Iris pigment epithelial cell (primary cell): ENCODE measurements around the gene FTCD.
"Not testable (repeated sequence)": the region's sequence is repeated elsewhere in the genome, so short reads cannot be mapped to it uniquely, and the experiment has no call there.

ENCODE experiments used
- DNase-seq: peaks from one replicate; pipeline ENCODE4 v3.0.0-alpha.2; 2011; ENCODE audit warnings: low read depth

The FTCD gene

DNA sequence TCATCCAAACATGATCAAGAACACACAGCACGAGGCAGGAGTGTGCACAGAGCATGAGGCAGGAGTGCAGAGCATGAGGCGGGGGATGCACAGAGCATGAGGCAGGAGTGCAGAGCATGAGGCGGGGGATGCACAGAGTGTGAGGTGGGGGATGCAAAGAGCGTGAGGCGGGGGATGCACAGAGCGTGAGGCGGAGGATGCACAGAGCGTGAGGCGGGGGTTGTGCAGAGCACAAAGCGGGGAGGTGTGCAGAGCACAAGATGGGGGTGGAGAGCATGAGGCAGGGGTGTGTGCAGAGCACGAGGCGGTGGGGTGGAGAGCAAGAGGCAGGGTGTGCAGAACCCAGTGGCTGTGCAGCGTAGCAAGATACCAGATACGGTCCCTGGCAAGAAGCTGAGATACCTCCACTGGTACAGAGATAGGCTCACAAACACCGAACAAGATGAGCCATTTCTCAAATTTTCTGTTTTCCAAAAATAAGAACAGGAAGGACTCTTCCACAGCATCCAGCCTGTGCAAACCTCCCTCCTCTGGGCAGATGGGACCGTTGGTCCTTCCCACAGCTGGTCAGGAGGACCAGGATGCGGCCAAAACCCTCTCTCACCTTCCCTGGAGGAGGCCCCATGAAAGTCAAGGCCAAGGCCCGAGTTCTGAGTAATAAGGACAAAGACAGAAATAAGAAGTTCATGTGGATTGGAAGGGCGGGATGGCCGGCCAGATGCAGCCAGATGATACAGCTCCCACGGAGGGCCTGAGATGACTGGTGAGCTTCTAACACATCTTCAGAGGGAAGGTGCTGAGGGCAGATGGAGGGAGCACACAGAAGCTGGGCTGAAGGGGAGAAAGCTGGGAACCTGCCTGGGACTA is 16.9 kb upstream of the FTCD start:
- no peak for DNase-seq

DNA sequence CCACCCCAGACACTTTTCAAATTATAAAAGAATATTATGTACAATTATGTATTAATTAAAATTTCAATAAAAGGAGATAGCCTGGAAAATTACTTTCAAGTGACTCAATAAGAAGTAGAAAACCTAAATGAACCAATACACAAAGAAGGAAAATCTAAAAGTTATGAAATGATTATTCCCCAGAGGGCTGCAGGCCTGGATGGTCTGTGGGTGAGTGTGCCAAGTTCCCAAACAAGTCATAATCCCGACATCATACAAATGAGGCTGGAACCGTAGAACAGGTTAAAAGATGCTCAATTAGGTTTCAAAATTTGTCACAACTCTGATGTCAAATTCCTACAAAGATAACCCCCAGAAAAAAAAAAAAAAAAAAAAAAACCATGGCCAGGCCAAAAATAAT is 16.2 kb upstream of the FTCD start:
- no peak for DNase-seq

DNA sequence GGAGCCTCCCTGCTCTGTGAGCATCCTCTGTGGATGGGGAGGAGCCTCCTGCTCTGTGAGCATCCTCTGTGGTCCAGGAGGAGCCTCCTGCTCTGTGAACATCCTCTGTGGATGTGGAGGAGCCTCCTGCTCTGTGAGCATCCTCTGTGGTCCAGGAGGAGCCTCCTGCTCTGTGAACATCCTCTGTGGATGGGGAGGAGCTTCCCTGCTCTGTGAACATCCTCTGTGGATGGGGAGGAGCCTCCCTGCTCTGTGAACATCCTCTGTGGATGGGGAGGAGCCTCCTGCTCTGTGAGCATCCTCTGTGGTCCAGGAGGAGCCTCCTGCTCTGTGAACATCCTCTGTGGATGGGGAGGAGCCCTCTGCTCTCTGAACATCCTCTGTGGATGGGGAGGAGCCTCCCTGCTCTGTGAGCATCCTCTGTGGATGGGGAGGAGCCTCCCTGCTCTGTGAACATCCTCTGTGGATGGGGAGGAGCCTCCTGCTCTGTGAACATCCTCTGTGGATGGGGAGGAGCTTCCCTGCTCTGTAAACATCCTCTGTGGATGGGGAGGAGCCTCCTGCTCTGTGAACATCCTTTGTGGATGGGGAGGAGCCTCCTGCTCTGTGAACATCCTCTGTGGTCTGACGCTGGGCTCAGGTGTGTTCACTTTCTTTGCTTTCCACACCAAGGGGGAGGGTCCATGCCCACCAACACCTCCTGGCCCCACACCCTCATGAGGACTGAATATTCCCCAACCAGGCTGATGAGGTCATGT is 15.2 kb upstream of the FTCD start:
- DNase-seq: not testable (repeated sequence)

DNA sequence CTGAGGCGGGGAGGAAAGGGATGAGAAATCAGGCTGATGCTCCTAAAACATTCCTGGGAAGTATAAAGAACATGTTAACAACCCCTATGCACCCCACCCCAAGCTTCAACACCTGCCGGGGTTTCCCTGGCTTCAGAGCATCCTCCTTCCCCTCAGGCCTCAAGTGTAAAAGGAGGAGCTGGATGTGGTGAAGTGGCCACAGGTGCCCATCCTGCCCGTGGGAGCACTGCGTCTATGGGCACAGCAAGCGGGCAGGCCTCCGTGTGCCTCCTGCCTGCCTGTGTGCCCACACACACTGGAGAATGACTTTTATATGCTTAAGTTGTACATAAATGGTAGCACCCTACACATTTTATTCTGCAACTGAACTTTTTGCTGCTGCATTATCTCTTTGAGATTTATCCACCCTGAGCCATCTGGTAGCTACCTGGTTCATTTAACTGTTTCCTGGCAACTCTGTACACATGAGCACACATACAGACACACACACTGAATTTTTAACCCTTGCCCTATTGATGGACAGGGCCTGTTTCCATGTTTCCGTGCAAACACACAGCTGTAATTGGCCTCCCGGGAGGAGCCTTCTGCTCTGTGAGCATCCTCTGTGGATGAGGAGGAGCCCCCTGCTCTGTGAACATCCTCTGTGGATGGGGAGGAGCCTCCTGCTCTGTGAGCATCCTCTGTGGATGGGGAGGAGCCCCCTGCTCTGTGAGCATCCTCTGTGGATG is 13.4 kb upstream of the FTCD start:
- no peak for DNase-seq

DNA sequence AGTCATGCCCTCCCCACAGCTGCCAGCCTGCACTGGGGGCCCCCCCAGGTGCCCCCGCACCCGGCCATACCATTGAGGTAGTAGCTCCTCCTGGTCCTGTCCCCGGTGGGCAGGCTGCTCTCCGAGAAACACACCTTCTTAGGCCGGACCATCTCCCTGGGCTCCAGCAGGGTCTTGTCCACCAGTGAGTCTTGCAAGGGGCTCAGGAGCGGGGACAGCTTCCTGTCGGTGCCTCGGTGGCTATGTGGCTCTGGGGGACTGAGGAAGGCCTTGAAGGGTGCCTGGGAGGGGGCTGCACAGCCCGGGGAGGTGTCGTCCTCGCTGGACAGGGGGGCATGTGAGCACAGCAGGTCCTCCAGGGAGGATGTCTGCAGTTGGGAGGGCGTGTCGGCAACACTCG is 12.9 kb upstream of the FTCD start:
- DNase-seq: no peak

DNA sequence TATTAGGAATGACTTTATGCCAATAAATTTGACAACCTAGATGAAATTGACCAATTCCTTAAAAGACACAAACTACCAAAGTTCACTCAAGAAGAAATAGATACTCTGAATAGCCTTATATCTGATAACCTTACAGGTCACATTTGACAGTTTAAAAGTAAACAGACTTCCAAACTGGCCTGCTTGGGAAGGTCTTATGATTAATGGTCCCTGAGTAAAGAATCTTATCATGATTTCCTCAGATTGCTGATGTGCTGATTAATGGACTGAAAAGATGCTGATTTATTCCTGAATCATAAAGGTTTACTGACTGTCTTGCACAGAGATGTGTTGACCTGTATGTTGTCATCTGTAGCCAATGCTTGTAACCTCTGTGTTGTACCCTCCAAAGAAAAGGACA is 9.7 kb upstream of the FTCD start:
- DNase-seq: no peak

DNA sequence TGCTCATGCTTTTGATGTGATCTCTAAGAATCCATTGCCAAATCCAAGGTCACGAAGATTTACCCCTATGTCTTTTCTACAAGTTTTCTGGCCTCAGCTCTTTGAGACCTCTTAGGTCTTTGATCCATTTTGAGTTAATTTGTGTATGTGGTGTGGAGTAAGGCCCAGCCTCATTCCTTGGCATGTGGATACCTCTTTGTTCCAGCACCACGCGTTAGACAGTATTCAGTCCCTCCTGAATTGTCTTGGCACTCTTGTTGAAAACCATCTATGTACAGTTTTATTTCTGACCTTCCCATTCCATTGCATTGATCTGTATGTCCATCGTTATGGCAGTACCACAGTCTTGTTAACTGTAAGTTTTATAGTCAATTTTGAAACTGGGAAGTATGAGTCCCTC is 8.0 kb upstream of the FTCD start:
- no peak for DNase-seq

DNA sequence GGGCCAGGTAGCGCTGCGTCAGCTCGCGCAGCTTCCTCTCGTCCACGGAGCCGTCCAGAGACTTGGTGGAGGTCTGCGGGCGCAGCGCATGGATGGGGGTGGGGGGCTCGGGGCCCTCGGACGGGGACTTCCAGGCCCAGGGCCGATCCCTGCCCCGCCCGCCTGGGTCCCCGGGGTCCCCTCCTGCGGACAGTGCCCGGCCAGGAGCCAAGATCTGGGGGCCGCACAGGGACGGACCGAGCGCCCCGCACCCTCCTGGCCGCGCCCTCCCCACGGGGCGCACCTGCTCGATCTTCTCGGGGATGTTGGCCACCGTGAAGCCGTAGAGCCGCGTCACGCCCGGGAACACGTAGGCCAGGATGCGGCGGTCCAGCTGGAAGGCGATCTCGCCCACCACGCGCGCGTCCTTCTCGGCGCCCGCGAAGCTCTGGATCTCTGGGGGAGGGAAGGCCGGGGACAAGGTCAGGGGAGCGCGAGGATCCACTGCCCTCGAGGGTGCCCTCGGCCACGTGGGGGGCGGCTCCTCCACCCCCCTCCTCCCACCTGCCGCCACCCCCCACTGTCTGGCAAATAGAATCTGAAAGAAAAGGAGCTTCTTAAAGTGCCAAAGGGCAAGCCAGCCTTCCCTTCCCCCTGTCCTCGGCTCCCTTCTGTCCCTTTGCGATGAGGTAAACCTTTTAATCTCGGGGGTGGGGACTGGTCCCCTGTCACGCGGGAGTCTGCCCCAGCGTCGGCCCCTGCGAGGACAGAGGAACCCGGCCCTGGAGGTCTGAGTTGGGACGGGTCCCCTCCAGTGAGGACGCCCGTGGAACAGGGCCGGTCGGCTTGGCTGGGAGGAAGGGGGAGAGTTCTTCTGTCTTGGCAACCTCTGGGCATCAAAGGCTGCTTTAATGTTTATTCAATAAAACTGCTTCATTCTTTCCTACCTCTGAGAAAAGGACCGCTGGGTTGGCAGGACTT is 6.5 kb upstream of the FTCD start:
- DNase-seq: no peak

DNA sequence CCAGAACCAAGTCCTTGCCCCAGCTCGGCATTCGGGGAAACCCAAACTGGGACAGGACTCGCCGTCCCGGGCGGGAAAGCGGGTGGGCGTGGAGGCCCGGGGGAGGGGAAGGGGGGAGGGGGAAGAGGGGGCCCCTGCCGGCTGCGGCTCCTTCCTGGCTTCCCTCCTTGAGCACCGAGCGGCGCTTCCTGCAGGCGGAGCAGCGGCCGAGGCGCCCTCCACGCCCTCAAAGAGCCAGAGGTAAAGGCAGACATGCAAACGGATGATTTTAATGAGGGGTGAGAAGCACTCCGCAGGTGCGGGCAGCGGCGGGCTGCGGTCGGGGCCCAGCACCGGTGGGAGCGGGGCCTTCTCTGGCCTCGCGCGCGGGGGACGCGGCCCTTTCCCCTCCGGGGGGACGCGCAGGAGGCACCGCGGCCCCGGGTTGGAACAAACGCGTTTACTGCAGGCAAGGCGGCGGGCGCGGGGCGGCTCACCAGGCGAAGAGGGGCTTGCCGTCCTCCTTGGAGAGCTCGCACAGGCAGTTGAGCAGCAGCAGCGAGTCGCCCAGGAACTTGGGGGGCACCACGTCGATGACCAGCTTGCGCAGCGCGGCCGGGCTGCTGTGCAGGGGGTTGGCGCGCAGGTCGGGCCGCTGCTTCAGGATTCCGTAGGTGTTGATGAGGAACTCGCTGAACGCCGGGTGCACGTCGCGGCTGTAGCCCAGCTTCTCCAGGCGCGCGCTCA is 5.7 kb upstream of the FTCD start:
- DNase-seq: no peak

DNA sequence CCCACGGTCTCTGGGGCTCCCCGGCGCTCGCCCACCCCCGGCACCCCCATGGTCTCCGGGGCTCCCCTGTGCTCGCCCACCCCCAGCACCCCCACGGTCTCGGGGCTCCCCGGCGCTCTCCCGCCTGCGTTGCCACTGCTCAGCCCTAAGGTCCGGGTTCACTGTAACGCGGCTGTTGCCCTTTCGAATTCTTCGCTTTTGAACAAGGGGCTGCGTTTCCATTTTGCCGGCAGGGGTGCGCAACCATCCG is 5.2 kb upstream of the FTCD start:
- no peak for DNase-seq

DNA sequence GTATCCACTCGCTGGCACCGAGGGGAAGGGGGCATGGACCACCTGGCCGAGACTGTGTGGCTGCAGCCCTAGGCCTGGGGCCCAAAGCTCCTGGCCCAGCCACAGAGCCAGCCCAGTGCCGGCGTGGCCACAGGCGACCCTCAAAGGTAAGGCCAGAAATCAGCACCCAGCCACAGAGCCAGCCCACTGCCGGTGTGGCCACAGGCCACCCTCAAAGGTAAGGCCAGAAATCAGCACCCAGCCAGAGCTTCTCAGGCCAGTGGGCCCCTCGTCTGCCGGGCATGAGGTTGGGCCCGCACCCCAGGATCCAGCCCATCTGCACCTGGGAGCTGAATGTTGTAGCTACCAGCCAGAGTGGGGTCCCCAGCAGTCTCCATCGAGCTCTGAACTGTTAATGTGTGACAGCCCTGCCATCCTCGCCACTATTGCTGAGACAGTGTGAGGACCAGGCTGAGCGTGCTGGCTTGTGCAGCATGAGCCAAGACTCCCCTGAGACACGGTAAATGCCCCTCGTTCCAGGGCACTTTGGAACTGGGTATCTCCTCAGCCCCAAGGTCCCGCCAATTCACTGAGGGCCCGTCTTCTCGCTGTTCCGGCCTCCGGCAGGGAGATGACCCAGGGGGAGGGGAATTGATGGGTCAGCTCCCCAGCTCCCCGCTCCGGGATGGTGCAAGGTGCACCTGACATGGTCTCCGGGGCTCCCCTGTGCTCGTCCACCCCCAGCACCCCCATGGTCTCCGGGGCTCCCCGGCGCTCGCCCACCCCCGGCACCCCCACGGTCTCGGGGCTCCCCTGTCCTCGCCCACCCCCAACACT is 4.7 kb upstream of the FTCD start:
- DNase-seq: no peak

DNA sequence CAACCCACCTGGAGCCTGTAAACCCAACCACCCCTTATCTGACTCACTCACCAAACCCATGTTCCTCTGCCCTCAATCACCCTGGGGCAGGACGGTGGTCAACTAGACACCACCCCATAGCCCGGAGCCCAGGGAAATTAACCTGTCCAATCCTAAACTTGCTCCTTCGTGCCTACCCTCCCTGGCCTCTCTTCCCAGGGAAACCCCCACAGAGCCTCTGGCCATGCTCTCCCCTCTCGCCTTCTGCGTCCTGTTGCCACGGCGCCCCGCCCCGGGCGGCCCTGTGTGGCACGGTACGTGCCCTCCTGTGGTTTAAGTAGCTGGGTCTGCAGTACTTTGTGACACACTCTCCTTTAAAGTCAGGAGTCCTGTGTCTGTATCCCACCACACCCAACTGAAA is 4.0 kb upstream of the FTCD start:
- DNase-seq: no peak

DNA sequence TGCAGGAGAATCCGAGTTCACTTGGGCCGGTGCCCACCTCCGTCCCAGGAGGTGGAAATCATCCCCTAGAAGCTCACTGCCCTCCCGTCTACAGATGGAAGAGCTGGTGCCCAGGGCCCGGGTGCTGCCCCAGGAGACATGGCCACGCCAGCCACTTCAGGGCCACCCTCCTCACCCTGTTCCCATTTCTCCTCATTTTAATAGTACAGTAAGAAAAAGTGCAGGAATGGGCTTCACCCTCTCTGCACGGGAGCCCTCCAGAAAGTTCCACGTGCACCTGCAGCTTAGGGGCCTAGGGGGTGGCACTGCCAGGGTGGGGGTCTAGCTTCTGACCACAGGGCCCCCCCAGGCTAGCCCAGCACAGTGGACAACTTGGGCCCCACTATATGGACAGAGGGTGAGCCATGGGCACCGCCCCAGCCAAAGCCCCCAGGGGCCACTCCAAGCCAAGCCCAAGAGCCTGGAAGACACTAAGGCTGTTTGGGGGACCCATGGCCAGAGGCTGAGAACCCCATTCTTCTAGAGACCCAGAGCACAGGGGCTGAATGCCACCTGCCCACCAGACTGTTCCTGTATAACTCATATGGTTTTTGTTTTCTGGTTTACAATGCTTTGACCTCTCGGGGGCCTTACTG is 3.4 kb upstream of the FTCD start:
- DNase-seq: no peak

DNA sequence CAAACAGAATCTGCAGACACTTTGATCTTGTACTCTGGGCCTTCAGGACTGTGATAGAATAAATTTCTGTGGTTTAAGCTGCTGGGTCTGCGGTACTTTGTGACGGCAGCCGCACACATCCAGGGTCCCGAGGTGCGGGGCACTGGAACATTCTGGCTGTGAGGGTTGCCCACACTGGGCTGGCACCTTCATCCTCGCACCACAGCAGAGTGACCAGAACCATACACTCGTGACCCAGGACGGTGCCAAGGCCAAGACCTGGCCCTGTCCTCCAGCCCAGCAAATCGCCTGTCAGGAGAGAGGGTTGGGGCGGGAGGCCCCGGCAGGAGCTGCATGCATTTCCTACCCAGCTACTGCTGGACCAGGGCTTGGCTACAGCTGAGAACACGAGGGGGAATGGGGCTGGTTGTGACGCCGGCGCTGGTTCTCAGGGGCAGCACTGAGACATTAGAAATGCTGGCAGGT is 2.6 kb upstream of the FTCD start:
- DNase-seq: no peak

DNA sequence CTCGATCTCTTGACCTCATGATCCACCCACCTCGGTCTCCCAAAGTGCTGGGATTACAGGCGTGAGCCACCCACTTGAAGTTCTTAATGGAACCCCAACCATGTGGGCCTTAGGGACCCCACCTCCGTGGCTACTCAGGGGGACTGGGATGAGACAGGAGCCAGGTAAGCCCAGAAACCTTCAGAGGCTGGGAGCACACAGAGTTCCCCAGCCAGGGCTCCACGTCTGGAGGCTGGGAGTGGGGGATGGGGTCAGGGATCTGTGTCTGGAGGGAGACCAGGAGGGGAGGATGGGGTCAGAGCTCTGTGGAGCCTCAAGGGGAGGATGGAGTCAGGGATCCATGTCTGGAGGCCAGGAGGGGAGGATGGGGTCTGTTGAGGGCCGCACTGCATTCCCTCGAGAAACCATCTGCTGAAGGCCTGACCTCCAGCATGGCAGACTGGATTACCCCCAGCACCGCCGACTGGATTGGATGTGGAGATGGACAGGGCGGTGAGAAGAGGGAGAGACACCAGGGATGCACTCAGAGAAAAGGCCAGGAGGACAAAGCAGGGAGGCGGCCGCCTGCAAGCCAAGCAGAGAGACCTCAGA is 2.1 kb upstream of the FTCD start:
- no peak for DNase-seq

DNA sequence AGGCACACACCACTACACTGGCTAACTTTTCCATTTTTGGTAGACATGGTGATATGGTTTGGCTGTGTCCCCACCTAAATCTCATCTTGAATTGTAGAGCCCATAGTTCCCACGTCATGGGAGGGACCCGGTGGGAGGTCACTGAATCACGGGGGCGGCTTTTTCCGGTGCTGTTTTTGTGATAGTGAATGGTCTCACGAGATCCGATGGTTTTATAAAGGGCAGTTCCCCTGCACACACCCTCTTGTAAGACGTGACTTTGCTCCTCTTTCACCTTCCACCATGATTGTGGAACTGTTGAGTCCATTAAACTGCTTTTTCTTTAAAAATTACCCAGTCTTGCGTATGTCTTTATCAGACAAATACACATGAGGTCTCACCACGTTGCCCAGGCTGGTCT is 1.3 kb upstream of the FTCD start:
- DNase-seq: no peak

DNA sequence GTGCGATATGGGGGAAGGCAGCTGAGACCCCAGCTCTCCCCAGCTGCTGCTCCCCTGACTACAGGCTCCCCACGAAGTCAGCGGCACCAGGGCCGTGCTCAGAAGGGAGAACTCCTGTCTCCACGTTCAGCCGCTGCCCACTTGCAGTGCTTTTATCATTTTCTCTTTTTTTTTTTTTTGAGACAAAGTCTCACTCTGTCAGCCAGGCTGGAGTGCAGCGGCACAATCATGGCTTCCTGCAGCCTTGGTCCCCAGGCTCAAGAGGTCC is 933 bp upstream of the FTCD start:
- DNase-seq: no peak

DNA sequence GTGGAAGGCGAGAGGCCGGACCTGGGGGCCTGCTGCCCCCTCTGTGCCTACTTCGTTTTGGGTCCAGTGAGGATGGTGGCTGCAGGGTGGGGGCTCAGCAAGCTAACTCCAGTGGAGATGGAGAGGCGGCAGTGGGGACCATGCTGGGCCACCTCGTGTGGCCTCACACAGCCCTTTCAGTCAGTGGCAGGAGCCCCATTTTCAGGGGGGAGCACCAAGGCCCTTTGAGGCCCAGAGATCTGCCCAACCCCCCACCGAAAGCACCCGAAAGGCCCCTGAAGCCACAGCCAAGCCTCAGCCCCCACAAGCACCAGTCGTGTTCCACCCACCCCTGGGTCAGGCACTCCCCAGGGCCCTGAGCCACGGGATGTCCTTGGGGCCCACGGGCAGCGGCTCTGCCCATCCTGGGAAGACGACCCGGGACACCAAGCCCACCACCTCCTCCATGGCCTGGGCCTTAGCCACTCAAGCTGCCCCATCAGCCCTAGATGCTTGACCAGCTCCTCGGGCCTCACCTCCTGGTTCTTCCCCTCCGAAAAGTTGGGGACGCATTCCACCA is 345 bp downstream of the FTCD start:
- DNase-seq: no peak

DNA sequence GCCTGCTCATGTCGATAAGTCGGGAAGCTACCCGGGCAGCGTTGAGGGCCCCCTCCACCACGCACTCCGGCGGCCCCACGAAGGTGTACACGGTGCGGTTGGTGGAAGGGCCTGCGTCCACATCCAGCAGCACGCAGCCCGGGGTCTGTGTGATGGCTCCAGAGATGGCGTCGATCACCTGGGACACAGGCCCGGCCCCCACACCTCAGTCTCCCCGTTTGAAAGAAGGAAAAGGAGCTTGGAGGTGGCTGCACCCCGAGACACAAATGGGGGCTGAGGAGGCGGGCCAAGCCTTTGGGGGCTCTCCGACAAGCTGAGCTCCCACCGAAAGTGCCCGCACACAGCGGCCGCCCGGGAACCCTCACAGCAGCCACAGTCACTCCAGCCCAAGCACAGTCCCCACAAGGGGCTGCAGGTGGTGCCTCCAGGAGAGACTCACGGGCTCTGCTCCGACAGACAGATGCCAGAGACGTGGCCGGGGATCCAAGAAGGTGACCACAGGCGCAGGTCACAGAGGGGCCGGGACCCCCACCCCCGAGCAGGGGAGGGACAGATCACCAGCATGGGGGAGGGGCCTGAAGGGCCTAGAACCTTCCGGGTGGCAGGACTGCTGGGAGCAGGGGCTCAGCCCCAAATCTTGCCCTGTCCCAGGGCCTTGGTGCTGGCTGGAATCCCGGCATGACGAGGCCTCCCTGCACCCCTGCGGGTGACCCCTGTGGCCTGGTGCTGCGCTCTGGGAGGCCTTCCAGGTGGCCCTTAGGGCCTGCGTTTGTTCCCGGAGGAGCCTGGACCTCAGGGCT is 1.0 kb downstream of the FTCD start:
- no peak for DNase-seq
